GM10266 (cell line): ENCODE measurements around the gene CDH23.
"Not testable (repeated sequence)": the region's sequence is repeated elsewhere in the genome, so short reads cannot be mapped to it uniquely, and the experiment has no call there.

ENCODE experiments used
- DNase-seq: peaks from one replicate; pipeline ENCODE4 v3.0.0; 2012; ENCODE audit errors: extremely low spot score
- TF ChIP-seq, protein P1 (sequence below): IDR thresholded peaks from 2 replicates; pipeline ENCODE4 v1.5.1; 2012; ENCODE audit warnings: mild to moderate bottlenecking, low read depth; ENCODE audit not compliant: control insufficient read depth, insufficient read depth; ENCODE audit errors: missing control alignments

CDH23 gene

DNA sequence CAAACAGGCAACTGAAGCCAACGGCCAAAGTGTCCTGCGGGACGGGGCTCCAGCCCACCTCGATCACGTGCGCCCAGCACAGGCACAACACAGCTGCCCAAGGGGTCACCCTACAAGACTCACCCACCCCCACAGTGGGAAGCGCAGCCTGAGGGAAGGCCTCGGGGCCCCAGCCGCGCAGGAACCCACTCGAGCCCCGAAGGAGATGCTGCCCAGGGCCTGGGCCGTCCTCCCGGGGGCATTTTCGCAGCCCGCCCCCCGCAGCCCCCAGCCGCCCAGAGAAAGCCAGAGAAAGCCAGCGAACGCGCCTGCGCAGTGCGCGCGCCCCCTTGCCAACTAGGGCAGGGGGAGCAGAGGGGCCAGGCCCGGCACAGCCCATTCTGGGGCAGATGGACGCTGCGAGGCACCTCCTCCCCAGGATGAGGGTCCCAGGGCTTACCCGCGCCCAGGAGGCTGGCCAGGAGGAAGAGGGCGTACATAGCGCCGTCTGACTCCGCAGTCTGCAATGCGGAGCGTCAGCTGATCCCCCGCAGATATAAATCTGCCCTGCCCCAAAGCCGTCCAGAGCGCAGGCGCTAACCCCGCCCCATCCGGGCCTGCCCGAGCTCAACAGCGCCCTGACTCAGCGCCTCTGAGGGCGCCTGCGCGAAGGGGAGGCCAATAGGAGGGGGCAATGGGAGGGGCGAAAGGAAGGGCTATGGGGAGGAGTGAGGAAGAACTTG is 454.2 kb downstream of the CDH23 start, which contains the start of gene PSAP:
Gene PSAP, minus strand, starts transcription at position 509 of the 722 bp plus-strand sequence. Its CDS starts 30 bp downstream, at position 479.
- DNase-seq, result peak; percentile 97

DNA sequence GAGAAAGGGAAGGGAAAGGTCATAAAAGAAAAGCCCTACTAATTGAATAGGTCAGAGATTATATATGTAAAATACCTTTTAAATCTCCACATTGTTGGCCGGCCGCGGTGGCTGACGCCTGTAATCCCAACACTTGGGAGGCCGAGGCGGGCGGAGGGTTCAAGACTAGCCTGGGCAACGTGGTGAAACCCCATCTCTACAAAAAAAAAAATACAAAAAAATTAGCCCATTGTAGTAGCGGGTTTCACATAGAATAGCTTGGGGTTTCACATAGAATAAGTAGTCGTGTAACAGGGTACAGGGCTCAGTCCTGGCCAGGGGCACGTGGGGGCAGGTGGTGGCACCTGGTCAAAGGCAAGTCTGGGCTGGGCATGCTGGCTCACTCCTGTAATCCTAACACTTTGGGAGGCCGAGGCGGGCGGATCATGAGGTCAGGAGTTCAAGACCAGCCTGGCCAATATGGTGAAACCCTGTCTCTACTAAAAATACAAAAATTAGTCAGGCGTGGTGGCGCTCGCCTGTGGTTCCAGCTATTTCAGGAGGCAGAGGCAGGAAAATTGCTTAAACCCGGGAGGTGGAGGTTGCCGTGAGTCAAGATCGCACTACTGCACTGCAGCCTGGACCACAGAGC is 454.9 kb downstream of the CDH23 start:
- DNase-seq, result not testable (repeated sequence)

More for the DNA sequence above, 454.2 kb downstream of the CDH23 start, which contains the start of gene PSAP:
- TF ChIP-seq, protein P1, sequence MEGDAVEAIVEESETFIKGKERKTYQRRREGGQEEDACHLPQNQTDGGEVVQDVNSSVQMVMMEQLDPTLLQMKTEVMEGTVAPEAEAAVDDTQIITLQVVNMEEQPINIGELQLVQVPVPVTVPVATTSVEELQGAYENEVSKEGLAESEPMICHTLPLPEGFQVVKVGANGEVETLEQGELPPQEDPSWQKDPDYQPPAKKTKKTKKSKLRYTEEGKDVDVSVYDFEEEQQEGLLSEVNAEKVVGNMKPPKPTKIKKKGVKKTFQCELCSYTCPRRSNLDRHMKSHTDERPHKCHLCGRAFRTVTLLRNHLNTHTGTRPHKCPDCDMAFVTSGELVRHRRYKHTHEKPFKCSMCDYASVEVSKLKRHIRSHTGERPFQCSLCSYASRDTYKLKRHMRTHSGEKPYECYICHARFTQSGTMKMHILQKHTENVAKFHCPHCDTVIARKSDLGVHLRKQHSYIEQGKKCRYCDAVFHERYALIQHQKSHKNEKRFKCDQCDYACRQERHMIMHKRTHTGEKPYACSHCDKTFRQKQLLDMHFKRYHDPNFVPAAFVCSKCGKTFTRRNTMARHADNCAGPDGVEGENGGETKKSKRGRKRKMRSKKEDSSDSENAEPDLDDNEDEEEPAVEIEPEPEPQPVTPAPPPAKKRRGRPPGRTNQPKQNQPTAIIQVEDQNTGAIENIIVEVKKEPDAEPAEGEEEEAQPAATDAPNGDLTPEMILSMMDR, result no peak

DNA sequence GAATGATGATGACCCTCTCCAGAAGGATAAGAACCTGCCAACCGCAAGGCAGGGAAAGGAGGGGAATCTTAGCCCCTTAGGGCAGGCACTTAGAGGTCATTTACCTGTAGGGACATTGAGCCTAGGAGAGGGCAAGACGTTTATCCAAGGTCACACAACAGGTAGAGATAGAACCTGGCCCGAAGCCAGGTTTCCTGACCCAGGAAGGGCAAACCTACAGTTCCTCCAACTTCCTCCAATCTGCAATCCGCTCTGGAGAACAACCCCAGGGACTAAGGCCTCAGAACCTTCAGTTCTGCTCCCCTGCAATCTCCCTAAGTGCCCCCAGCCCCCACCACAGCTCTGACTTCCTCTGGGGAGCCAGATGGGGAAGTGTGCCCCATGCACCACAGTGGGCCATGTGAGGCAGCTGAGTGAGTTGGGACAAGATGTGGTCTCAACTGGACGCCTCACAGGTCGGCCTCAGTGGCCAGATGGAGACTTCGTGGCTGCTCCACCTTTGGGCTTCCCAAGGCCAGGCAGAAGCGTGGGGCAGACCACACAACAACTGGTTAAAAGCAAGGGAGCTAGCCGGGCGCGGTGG is 455.7 kb downstream of the CDH23 start:
- TF ChIP-seq, protein P1, result no peak
- no peak for DNase-seq

DNA sequence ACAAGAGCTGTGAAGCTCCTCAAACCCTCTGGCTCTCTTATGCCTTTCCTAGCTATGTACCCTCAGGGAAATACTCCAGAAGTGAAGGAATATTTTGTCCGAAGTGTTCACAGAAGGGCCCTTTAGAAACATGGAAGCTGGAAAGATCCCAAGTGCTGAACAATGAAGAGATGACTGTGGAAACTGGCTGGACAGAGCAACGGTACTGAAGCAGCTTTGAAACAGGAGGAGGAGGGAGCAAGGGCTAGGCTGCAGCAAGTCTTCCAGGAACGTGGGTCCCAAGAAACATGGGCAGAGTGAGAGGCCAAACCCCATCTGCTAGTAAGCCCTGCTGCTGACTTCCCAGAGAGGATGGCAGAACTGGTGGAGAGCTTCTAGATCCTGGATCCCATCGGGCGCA is 457.3 kb downstream of the CDH23 start:
- TF ChIP-seq, protein P1, result no peak
- no peak for DNase-seq

DNA sequence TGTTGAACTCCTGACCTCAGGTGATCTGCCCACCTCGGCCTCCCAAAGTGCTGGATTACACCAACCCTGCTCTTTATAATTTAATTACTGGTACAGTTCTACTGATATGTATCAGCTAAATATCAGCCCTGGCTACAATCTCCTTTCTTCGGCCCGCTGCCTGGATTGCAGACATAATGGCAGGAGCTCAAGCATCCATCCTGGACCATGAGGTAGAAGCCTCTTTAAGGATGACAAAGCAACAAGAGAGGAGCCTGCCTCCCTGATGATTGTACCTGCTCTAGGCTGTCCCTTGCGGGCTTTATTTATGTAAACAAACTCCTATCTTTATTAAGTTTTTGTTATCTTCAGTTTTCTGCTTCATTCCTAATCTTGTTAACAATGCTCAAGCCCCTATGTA is 459.9 kb downstream of the CDH23 start:
- TF ChIP-seq, protein P1, result no peak
- no peak for DNase-seq

DNA sequence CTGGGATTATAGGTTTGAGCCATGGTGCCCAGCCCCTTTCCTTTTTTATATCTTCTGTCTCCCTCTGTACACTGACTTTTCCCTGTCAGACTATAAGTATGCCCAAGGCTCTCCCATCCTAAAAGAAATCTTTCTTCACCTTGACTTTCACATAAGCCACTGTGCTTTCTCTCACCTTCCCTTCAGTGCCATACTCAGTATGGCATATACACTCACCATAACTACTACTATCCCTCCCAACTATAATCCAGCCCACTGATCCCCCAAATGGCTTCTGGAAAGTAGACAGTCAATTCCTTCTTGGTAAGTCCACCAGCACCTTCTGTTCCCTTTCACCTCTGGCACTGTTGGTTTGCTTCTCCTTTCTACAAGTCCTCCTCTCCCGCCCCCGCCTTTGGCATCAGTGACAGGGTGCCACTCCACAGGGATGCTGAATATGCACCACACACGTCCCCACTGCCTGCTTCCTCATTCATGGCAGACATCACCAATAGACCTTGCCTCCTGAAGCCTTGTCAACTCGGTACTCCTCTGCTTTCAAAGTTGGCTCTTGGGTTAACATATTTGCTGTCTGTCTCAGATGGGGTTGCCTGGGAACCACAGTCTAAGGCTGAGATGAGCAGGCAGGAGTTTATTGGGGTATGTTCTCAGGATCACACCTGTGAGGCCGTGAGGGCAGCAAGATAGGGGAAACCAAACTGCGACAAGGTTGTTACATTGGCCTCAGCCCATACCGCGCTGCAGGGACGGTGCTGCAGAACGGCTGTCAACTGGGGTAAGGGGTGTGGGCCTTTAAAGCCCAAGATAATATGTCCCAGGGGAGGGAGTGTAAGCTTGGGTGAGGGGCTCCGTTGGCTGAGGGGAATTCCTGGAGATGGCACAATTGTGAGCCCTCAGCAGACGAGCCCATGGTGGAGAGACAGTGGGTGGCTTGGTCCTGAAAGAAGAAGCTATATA is 461.5 kb downstream of the CDH23 start:
- TF ChIP-seq, protein P1, result no peak
- DNase-seq, result no peak
